Activated T-cell treated with anti-CD3 and anti-CD28 coated beads for 1 hour (primary cell): Measurements from ENCODE around the gene FAXDC2.

Source experiments
- DNase-seq: peaks from one replicate; pipeline ENCODE4 v3.0.0-alpha.2; 2020; ENCODE audit warnings: low read depth

Gene FAXDC2

GRCh38 chr5:154795235-154795596 is 55.2 kb downstream of the FAXDC2 start:
- no peak for DNase-seq

- DNase-seq = no peak
Measured at GRCh38 chr5:154794525-154795234, 55.7 kb downstream of the FAXDC2 start.

GRCh38 chr5:154793599-154794524 is 56.5 kb downstream of the FAXDC2 start:
- no peak for DNase-seq

GRCh38 chr5:154791535-154791934 is 58.9 kb downstream of the FAXDC2 start:
- no peak for DNase-seq

- DNase-seq = no peak
Measured at GRCh38 chr5:154788212-154788611, 62.2 kb downstream of the FAXDC2 start.

GRCh38 chr5:154786414-154786813 is 64.0 kb downstream of the FAXDC2 start:
- no peak for DNase-seq

GRCh38 chr5:154784856-154785255 is 65.5 kb downstream of the FAXDC2 start:
- DNase-seq = no peak

GRCh38 chr5:154783774-154784460 is 66.5 kb downstream of the FAXDC2 start:
- no peak for DNase-seq

- no peak for DNase-seq
Measured at GRCh38 chr5:154782812-154783592, 67.4 kb downstream of the FAXDC2 start.

GRCh38 chr5:154782326-154782725 is 68.1 kb downstream of the FAXDC2 start:
- DNase-seq = no peak

GRCh38 chr5:154780128-154780527 is 70.3 kb downstream of the FAXDC2 start:
- no peak for DNase-seq

GRCh38 chr5:154779105-154779504 is 71.3 kb downstream of the FAXDC2 start:
- no peak for DNase-seq

- DNase-seq = no peak
Measured at GRCh38 chr5:154778534-154778933, 71.9 kb downstream of the FAXDC2 start.

- DNase-seq = no peak
Measured at GRCh38 chr5:154776167-154776566, 74.2 kb downstream of the FAXDC2 start.

- DNase-seq = no peak
Measured at GRCh38 chr5:154773326-154773725, 77.1 kb downstream of the FAXDC2 start.

- no peak for DNase-seq
Measured at GRCh38 chr5:154771383-154771901, 79.0 kb downstream of the FAXDC2 start.

- no peak for DNase-seq
Measured at GRCh38 chr5:154770111-154770510, 80.3 kb downstream of the FAXDC2 start.
